ENCODE results near the gene BRD4. TPM values are rescaled to one million over a fixed set of nuclear protein-coding genes. Genes with fewer than 3 reads are reported as not detected.

BRD4 gene
- total RNA-seq, 1 donor: 25.7 TPM

DNA sequence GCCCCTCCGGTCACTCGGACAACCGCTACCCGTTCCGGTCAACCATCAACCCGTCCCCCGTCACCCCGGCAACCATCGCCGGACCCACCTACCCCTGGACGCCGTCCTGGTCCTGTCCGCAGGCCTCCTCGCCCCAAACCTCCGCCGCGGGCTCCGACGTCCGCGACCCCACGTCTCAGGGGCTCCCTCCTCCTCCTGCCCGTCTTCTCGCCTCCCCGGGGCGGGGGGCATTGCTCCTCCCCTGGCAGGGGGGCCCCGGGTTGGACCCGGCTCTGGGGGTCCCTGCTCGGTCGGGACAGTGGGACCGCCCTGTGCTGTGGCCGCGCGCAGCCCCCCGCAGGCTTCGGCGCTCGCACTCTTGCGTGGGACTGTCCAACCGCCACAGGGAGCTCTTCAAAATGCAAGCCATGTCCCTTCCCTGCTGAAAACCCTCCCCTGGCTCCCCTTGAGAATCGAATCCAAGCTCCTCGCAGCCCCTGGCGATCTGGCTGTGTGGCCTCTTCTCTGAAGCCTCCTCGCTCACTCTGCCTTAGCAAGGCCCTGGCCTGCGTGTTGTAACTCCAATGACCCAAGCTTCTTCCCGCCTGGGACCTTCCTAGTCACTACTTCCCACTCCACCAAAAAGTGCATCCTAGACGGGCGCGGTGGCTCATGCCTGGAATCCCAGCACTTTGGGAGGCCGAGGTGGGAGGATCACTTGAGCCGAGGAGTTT, 108.5 kb downstream of the BRD4 start:
- no peaks in the 10 kb centered on the region for H3K79me2 ChIP-seq (ENCODE audit: insufficient read depth, low read length)
- H3K27ac ChIP-seq (ENCODE audit: low read depth, low read length): peak overlapping the region; percentile 89
- no peaks in the 10 kb centered on the region for H3K27me3 ChIP-seq (ENCODE audit: insufficient read depth, low read length)
- peak overlapping the region; percentile 83 for H3K4me2 ChIP-seq (ENCODE audit: insufficient read depth, low read length)
- no peaks in the 10 kb centered on the region for H4K20me1 ChIP-seq (ENCODE audit: insufficient read depth, low read length)
- peak overlapping the region; percentile 77 for H2AFZ ChIP-seq (ENCODE audit: low read length)
- H3K4me3 ChIP-seq (ENCODE audit: insufficient read depth, low read length): peak overlapping the region; percentile 82
- TF ChIP-seq, protein P1, sequence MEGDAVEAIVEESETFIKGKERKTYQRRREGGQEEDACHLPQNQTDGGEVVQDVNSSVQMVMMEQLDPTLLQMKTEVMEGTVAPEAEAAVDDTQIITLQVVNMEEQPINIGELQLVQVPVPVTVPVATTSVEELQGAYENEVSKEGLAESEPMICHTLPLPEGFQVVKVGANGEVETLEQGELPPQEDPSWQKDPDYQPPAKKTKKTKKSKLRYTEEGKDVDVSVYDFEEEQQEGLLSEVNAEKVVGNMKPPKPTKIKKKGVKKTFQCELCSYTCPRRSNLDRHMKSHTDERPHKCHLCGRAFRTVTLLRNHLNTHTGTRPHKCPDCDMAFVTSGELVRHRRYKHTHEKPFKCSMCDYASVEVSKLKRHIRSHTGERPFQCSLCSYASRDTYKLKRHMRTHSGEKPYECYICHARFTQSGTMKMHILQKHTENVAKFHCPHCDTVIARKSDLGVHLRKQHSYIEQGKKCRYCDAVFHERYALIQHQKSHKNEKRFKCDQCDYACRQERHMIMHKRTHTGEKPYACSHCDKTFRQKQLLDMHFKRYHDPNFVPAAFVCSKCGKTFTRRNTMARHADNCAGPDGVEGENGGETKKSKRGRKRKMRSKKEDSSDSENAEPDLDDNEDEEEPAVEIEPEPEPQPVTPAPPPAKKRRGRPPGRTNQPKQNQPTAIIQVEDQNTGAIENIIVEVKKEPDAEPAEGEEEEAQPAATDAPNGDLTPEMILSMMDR (IDR thresholded peaks at IDR 0.05; ENCODE audit: extremely low read depth, low read depth, low read length): no peak
- DNase-seq (ENCODE audit: insufficient read length, low spot score, missing footprints): peak; percentile 80
- H3K4me1 ChIP-seq (ENCODE audit: insufficient read depth, low read length): peaks cover 15% of the 10 kb centered on the region
- H3K36me3 ChIP-seq (ENCODE audit: insufficient read depth, low read length): no peaks in the 10 kb centered on the region
- no peaks in the 10 kb centered on the region for H3K9me3 ChIP-seq (ENCODE audit: low read depth, low read length)

DNA sequence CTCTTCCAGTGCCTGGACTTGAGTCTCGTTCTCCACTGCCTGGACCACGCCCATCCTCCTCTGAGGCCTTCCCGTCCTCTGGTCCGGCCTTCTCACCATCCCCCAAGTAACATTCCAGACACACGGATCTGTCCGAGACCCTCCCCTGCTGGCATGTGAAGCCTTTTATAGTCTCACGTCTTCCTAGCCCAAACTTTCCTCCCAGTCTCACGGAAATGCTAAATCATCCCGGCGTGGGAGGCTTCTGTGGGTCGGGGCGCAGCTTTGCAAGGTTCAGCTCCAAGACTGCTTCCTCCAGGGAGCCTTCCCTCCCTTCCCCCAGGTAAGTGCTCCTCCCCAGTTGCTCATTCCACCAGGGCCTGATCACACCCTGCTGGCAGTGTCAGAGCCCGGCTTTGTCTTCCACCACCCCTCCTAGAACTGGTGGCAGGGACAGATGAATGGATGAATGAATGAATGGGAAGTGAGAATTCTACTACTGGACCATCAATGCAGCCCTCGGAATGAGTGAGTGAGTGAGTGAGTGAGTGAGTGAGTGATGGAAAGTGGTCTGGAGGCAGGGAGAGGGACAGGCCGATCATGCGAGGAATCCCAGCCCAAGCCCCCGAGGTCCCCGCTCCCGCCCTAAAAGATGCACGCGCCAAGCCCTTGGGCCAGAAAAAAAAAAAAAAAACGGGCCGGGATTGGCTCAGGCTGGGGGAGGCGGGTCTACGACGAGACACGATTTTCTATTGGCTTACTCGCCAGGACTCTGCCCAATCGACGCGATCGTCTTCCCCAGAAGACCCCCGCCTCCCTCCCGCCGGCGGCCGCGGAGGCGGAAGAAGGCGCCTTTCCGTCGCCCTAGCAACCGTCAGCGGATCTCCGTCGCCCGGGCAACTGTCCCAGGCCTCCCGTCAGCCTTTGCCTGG, 109.3 kb downstream of the BRD4 start:
- TF ChIP-seq, protein P1 (IDR thresholded peaks at IDR 0.05; ENCODE audit: extremely low read depth, low read depth, low read length): no peak
- Histone ChIP-seq H3K36me3 (ENCODE audit: insufficient read depth, low read length) (no peaks in the 10 kb centered on the region), H3K4me3 (ENCODE audit: insufficient read depth, low read length) (peak overlapping the region; percentile 82), H3K4me1 (ENCODE audit: insufficient read depth, low read length) (peaks cover 15% of the 10 kb centered on the region), H4K20me1 (ENCODE audit: insufficient read depth, low read length) (no peaks in the 10 kb centered on the region), H3K79me2 (ENCODE audit: insufficient read depth, low read length) (no peaks in the 10 kb centered on the region), H3K27me3 (ENCODE audit: insufficient read depth, low read length) (no peaks in the 10 kb centered on the region), H3K4me2 (ENCODE audit: insufficient read depth, low read length) (peak overlapping the region; percentile 96), H3K27ac (ENCODE audit: low read depth, low read length) (peak overlapping the region; percentile 89), H3K9me3 (ENCODE audit: low read depth, low read length) (no peaks in the 10 kb centered on the region), H2AFZ (ENCODE audit: low read length) (peak overlapping the region; percentile 80)
- peak; percentile 100 for DNase-seq (ENCODE audit: insufficient read length, low spot score, missing footprints)

DNA sequence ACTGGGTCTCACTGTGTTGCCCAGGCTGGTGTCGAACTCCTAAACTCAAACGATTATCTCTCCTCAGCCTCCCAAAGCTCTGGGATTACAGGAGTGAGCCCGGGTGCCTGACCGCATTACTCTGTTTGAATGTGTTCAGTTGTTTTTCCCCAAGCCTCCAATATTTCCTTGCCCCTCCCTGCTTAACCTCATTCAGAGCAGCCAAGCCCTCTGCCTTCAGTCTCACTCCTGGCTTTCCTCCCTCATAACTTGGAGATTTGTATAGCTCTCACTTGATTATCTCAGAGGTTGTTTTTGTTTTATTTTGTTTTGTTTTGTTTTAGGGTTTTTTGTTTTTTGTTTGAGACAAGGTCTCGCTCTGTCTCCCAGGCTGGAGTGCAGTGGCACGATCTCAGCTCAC, 111.5 kb downstream of the BRD4 start:
- no peak overlapping the region for H3K4me3 ChIP-seq (ENCODE audit: insufficient read depth, low read length)
- H4K20me1 ChIP-seq (ENCODE audit: insufficient read depth, low read length): no peaks in the 10 kb centered on the region
- H3K4me1 ChIP-seq (ENCODE audit: insufficient read depth, low read length): peaks cover 15% of the 10 kb centered on the region
- H3K79me2 ChIP-seq (ENCODE audit: insufficient read depth, low read length): no peaks in the 10 kb centered on the region
- no peaks in the 10 kb centered on the region for H3K27me3 ChIP-seq (ENCODE audit: insufficient read depth, low read length)
- no peaks in the 10 kb centered on the region for H3K36me3 ChIP-seq (ENCODE audit: insufficient read depth, low read length)
- TF ChIP-seq, protein P1 (IDR thresholded peaks at IDR 0.05; ENCODE audit: extremely low read depth, low read depth, low read length): no peak
- DNase-seq (ENCODE audit: insufficient read length, low spot score, missing footprints): peak; percentile 65
- H3K4me2 ChIP-seq (ENCODE audit: insufficient read depth, low read length): no peak overlapping the region
- no peak overlapping the region for H2AFZ ChIP-seq (ENCODE audit: low read length)
- H3K27ac ChIP-seq (ENCODE audit: low read depth, low read length): no peak overlapping the region
- no peaks in the 10 kb centered on the region for H3K9me3 ChIP-seq (ENCODE audit: low read depth, low read length)

DNA sequence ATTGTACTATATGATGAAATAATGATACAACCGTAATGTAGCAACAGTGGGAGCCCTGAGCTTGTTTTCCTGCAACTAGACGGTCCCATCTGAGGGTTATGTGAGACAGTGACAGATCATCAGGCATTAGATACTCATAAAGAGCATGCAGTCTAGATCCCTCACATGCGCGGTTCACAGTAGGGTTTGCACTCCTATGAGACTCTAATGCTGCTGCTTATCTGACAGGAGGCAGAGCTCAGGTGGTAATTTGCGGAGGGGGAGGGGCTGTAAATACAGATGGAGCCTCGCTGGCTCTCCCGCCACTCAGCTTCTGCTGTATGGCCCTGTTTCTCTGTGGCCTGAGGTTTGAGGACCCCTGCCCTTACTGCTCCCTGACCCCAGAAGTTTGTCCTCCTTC, 113.8 kb downstream of the BRD4 start:
- H3K79me2 ChIP-seq (ENCODE audit: insufficient read depth, low read length): no peaks in the 10 kb centered on the region
- H3K4me3 ChIP-seq (ENCODE audit: insufficient read depth, low read length): no peak overlapping the region
- H4K20me1 ChIP-seq (ENCODE audit: insufficient read depth, low read length): no peaks in the 10 kb centered on the region
- H3K36me3 ChIP-seq (ENCODE audit: insufficient read depth, low read length): no peaks in the 10 kb centered on the region
- no peak overlapping the region for H2AFZ ChIP-seq (ENCODE audit: low read length)
- no peak overlapping the region for H3K27ac ChIP-seq (ENCODE audit: low read depth, low read length)
- H3K4me1 ChIP-seq (ENCODE audit: insufficient read depth, low read length): peaks cover 17% of the 10 kb centered on the region
- no peak for DNase-seq (ENCODE audit: insufficient read length, low spot score, missing footprints)
- H3K9me3 ChIP-seq (ENCODE audit: low read depth, low read length): no peaks in the 10 kb centered on the region
- no peak overlapping the region for H3K4me2 ChIP-seq (ENCODE audit: insufficient read depth, low read length)
- H3K27me3 ChIP-seq (ENCODE audit: insufficient read depth, low read length): no peaks in the 10 kb centered on the region
- TF ChIP-seq, protein P1 (IDR thresholded peaks at IDR 0.05; ENCODE audit: extremely low read depth, low read depth, low read length): no peak

Measured in osteoblast (primary cell).